ENCODE data around the gene FOXJ3.

The FOXJ3 gene

DNA sequence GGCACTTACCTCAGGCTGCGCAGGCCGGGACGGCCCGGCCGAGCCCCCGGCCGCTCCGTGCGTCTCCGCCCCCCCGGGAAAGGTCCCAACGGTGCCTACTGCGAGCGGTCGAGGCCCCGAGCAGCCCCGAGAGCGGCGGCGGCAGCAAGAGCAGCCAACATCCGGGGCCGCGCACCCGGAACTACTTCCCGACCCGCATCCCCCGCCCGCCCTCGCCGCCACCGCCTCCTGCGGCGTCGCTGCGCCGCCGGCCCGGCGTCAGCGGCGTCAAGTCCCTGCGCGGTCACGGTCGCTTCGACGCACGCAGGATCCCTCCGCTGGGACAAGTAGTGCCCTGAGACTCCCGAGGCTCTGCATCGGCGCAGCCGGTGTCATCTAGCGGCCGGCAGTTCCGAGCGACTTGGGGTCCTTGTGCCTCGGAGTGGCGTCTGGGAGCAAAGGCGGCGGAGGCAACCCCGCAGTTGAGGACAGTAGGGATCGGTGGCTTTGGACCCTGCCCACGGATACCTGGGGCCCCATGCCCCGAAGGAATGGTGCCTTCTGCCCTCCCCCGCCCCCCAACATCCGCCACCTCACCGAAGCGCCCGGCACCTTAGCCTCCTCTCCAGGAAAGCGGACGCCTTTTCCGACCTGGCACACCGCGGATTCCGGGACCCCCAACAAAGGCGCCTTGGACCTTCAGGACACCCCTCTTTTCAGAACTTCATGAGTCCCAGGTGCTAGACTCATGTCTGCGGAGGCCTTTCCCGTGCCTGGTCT lies at the start of gene FOXJ3:
FOXJ3 (minus strand) TSS at position 186 of the 759 bp plus-strand sequence. CDS start 24,142 bp downstream, outside the sequence.
- peak; percentile 35 to 93 (median 87) for DNase-seq

DNA sequence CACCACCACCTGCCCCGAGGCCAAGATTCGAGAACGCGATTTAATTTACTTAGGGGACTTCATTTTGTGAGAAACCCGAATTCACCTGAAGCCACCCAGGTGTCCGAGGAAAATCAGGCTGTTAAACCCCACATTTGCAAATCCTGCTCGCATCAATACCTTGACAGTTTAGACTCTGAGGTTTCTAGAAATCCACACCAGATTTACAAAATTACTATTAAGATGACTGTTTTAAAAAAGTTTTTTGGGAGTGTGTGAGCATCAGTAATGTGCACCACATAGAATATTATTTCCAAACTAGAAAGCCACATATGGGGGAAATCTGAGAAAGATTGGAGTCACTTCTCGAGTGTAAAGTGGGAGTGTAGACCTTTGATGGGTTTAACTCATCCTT lies 46.2 kb upstream of the FOXJ3 start:
- no peak for DNase-seq

DNA sequence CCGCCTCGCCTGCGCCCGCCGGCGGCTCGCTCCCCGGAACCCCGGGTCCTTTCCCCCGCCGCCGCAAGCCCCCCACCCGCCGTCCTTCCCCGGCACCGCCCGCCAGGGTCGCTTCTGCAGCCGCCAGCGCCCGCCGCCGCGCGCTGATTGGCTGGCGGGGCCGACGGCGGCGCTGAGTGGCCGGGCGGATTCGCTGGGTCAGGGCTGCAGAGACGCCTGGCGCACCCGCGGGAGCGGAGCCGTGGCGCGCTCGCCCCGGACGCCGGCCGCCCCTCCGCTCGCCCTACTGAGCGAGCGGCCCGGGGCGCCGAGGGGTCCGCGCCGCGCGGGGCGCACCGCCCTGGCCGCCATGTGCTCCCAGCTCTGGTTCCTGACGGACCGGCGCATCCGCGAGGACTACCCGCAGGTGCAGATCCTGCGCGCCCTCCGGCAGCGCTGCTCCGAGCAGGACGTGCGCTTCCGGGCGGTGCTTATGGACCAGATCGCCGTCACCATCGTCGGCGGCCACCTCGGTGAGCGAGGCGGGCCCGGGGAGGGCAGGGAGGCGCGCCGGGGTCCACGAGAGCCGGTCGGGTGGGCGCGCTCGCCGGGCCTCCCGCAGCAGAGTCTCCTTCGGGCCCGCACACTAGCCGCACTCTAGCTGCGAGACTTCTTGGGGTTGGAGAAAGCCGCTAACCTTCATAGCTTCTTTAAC lies 45.7 kb upstream of the FOXJ3 start, which contains the start of gene RIMKLA:
RIMKLA (plus strand) TSS at position 207 of the 694 bp plus-strand sequence; CDS start at position 350, 143 bp downstream.
- peak in 55 of 58 donors; percentile 7 to 81 (median 47) for DNase-seq

DNA sequence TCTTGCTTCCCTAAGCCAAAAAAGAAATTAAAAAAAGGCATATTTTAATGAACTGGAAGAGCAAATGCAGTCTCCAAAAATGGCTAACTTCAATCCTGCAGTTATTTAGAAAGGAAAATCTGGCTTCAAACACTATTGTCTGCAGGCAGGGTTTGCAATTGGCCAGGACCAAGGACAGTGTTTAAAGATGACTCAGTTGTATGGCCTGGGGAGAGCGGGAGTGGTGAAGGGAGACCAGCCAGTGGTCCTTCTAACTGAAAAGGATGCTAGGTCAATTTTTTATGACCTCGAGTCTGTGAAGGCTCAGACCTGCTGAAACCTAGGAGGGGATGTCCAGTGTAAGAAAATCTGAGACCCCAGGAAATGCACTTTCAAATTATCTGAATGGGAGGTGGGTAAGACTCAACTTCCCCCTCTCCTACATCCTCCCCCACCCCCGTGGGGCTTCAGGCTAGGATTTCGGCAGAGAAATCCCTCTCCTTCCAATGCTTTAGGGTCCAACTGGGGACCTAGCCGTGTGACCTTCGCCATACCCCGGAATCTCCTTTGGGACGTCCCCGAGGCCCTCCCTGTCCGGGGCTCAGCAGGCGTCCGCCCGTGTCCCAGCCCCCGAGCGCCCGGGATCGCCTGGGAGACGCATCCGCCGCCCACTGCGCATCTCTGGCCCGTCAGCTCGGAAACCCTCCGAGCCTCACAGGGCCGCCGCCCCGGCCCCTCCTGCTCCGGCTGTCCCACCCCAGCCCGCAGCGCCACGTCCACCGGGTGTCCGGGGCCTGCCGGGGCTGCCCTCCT lies 45.0 kb upstream of the FOXJ3 start:
- DNase-seq: peak in 14 of 58 donors; percentile 33 to 72 (median 50)

DNA sequence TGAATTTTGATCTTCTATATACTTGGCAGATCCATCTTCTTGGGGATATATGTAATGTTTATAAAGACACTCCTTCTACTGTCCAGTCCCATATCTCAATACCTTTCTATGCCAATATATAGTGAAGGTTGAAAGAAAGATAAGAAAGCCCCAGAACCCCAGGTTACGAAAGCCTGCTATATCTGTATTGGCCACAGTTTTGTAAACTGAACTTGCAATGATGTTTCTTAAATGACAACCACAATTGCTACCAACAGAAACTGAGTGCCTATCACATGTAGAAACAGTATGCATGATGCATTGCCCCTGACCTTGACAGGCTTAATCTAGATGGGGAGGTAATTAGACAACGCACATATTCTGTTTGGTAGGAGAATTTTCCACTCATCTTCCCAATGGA lies 37.8 kb upstream of the FOXJ3 start:
- no peak for DNase-seq

DNA sequence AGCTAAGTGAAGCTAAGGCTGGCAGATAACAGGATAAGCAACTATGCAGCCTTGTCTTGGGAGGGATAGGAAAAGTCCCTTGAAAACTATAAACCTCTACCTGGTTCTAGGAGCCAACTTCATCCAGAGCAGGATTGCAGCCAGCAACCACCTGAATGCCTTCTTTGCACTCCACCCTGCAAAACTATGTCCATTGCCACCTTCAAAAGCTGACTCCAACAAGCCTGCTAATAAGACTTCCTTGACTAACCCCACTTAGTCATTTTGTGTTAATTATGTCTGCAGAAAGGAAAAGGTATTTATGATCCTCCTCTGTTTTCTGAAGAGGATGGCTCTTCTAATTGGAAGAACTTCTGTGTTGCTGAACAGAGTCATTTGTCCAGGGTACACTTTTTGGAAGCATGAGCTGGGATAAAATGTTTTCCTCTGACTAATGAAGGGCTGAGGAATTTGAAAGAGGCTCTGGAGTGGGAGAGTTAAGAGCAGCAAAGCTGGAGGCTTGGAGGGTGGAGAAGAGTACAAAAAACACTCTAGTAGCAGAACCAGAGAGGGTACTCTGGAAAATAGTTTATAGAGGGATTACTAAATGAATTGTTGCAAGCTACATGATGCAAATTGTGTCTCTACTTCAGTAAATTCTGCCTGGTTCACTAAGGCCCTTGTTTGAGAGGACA lies 36.0 kb upstream of the FOXJ3 start:
- no peak for DNase-seq

DNA sequence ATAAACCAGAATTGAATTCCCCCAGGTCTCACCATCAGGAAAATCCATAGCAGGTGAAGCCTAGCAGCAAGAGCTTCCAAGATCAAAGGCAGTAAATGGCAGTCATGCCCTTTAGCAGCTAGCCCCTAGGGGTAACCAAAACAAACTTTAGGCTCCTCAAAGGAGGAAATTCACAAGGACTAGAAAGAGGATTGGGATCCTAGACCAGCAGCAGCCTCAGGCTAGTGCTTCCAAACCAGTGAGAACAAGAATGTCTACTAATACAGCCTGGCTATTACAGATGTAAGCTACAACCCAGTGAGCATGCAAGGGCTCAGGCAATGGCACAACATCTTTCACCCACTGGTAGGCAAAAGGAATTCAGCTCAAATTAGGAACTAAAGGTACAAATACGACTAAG lies 34.4 kb upstream of the FOXJ3 start:
- no peak for DNase-seq

DNA sequence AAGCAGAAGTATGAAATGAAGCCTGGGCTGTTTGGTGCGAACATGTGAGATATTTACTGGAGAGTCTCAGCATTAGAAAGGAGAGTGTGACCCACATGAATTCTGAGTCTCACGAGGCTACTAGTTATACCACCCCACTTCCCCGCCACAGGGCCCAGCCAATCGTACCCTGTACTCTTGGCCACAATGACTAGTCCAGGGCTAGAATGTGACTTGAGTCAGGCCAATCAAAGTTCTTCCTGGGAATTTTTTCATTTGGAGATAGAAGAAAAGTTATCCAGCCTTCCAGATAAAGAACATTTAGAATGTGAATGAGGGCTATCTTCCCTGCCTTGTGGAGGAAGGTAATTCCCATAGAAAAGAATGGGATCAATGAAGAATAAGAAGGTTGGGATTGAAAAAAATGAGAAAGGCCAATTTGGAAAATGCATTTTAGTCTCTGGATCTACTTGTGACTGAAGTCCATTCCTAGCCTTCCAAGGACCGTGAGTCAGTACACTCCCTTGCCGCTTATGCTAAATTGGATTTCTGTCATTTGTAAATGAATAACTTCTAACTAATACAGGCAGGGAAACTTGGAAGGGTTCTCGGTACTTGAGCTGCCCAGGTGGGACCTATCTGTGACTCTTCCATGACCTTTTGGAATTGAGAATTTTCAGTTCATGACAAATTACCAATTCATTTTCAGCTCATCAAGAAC lies 33.2 kb upstream of the FOXJ3 start:
- DNase-seq: no peak

DNA sequence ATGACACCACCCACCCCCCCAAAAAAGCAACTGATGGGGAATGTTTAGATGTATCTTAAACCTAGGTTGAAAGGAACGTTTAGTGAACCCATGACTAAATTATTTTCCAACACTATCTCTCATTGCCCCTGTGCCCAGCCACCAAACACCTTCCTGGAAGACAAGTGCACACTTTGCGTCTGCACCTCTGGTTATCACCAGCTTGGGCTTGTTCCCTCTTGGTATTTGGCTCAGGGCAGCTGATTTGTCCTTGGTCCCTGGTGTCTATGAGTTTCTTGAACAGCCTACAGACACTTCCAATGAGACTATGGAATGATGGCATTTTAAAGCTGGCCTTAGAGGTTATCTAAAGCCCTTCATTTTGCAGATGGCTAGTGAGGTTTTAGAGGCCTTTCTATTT lies 30.1 kb upstream of the FOXJ3 start:
- no peak for DNase-seq

DNA sequence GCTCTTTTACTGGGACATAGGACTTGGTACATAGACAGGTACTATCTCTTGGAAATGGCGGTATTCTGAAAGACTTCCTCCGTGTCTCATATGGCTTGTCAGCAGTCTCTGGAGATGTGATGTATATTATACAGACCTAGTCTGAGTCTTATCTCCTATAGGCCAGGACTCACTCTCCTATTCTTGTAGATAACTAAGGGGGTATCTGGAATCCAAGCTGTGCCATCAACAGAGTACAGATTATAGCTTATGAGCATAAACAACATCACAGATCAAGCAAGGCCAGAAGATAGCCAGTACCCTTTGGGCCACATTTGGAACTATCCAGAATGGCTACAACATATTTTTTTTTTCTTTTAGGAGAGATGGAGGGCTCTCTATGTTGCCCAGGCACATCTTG lies 29.5 kb upstream of the FOXJ3 start:
- no peak for DNase-seq

DNA sequence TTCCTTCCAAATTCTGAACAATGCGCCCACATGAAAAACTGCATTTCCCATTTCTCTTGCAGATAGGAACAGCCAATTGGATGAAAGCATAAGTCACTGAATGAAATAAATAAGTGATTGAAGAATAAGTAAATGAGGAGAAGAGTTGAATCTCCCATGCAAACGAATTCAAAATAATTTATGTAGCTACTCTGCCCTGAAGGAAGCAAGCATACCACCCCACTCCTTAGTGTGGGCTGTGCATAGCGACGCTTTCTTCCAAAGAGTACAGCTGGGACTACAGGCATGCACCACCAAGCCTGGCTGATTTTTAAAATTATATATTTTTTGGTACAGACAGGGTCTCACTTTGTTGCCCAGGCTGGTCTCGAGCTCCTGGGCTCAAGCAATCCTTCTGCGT lies 29.1 kb upstream of the FOXJ3 start:
- peak in 3 of 58 donors; percentile 1 to 4 (median 4) for DNase-seq

DNA sequence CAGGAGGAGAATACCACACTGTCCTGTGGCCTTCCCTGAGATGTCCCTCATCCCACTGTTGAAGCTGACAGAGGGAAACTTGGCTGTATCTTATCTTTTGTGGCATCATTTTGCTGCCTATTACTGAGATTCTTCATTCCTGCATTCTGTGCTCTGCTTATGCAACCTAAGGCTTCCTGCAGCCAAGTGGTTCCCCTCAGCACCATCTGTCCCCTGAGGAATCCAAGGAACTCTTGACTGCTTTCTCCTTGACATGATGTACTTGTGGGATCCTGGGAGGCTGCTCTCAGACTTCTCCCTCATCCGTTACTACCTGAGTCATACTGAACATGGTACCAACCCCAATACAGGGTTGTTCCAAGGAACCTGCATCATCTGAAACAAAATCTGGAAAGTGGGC lies 24.4 kb upstream of the FOXJ3 start:
- DNase-seq: peak in 24 of 58 donors; percentile 1 to 77 (median 18)

DNA sequence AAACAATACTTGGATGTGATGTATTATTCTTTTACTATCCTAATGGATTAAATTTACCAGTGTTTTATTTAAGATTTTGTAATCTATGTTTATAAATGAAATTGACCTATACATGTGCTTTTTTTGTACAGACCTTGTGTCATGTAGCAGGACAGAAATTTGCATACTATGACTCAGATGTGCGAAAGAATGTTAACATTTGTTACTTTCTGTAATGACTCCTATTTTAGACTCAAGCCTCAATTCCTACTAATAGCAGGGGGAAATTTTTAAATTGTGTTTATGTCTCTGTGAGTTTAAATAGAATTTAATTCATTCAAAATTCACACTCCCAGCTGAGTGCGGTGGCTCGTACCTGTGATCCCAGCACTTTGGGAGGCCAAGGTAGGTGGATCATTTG lies 23.8 kb upstream of the FOXJ3 start:
- DNase-seq: no peak

DNA sequence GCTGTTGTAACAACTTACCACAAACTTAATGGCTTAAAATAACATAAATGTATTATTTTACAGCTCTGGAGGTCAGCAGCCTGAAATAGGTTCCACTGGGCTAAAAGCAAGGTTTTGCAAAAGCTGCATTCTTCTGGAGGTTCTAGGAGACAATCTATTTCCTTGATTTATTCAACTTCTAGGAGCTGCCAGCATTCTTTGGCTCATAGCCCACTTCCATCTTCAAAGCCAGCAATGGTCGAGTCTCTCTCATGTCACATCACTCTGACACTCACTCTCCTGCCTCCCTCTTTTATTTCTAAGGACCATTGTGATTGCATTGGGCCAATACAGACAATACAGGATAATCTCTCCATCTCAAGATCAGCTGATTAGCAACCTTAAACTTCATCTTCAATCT lies 15.1 kb upstream of the FOXJ3 start:
- no peak for DNase-seq

DNA sequence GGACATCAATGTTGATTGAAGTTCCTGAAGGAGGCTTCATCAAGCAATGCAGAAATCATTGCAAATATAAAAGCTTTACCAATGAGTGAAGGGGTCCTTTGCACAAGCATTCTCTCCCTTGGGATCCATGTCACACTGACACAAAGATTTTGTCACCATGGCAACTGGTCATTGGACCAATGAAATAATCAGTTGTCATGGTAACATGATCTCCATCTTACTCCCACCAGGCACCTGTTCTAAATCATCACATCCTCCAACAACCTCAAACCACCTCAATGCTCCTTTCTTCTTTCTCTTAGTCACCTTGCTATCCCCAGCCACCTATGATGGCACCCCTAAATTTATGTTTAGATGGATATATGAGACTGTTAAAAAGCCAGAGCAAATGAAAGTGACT lies 13.5 kb upstream of the FOXJ3 start:
- DNase-seq: peak in 2 of 58 donors; percentile 7 to 43

DNA sequence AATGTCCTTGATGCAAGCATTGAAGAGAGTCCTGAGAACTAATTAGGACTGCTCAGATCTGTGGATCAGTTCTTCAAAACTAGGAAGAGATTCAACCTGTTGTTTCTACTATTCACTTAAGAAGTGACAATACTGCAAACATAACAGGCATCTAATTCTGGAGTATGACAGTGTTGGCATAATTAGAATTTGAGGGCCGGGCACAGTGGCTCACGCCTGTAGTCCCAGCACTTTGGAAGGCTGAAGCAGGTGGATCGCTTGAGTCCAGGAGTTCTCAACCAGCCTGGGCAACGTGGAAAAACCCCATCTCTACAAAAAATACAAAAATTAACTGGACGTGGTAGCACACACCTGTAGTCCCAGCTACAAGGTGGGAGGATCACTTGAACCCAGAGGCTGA lies 8.0 kb upstream of the FOXJ3 start:
- DNase-seq: no peak

DNA sequence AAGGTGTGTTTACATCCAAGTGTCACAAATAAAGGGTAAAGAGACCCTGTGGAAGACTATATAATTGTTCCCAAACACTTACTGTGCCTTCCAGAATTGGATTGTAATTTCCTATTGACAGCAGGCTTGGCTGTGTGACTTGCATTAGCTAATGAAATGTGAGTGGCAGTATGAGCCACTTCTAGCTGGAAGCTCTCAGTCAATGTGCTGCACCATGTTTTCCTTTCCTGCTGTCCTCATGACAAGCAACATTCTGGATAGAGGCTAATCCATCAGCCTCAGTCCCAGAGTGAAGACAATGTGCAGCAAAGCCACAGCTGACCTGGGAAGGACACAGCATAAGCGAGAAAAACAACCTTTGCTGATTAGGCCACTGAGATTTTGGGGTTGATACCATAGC lies 5.9 kb upstream of the FOXJ3 start:
- no peak for DNase-seq

DNA sequence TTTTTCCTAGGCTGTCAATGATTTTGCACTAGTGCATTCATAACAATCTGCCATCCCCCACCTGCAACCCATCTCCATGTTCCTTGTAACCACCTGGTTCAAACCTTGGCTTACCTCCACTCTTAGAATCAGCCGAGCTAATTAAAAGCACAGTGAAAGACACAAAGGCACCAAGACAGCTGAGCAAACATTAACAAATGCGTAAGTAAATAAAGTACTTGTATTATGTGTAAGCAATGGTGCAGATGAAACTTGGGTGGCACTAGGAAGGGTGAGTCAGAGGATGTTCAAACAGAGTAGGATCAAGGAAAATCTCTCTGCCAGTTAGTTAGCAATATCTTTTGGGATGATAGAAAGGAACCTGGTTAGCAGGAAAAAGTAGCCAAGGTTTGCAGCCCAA lies 5.1 kb upstream of the FOXJ3 start:
- DNase-seq: no peak

DNA sequence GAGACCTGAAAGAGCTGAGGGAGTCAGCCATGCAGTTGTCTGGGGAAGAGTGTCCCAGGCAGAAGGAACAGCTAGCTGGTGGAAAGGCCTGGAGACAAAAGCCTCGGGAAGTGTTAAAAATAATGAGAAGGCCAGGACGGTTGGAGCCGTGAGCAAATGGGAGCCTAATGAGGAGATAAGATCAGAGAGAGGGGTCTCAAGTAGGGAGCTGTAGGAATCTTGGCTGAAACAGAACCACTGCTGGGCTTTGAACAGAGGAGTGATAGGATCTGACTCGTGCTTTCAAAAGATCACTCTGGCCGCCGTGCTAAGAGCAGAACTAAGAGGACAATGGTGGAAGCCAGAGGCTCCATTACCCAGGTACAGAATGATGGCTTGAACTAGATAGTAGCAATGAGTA lies 1.9 kb upstream of the FOXJ3 start:
- DNase-seq: no peak

DNA sequence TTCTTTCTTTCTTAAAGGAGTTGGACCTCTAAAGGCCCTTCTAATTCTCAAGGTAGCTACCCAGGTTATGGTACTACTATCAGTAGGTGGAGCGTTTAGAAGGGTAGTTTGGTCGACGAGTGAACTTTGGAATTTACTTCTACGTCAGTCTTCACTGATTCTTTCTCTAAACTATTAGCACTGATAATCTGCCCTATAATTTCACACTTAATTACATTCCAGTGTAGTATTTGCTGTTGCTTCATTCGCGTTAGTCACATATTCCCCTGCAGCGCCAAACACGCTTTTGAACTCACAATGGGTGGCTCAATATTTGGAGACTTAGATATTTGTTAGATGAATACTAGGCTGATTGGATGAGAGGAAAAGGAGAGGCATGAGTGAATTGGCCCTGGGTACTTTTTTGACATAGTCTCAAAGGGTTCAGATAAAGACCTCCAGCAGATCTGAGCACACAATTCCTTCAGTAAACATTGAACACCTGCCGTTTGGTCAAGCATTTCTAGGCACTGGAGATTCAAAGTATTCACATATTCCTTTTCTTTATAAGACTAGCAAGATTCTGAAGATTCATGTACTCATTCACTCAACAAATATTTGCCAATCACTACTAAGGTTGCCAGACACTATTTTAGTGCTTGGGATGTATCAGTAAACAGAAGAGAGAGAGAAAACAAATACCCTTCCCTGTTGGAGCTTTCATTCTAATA lies 929 bp upstream of the FOXJ3 start:
- no peak for DNase-seq
